C4-2B (cell line): ENCODE measurements around the gene LNP1.

Experiments used
- H3K27ac ChIP-seq: fragments of 450-650 bp; 2 replicates; pipeline ENCODE4 v1.5.1; 2017
- ZFX ChIP-seq: fragments of 450-650 bp; IDR thresholded peaks from 2 replicates; pipeline ENCODE4 v1.6.1; 2017
- TF ChIP-seq, protein P1 (sequence below): fragments of 450-650 bp; conservative IDR thresholded peaks from 2 replicates; pipeline ENCODE4 v1.5.1; 2017; ENCODE audit warnings: mild to moderate bottlenecking

LNP1 gene

DNA sequence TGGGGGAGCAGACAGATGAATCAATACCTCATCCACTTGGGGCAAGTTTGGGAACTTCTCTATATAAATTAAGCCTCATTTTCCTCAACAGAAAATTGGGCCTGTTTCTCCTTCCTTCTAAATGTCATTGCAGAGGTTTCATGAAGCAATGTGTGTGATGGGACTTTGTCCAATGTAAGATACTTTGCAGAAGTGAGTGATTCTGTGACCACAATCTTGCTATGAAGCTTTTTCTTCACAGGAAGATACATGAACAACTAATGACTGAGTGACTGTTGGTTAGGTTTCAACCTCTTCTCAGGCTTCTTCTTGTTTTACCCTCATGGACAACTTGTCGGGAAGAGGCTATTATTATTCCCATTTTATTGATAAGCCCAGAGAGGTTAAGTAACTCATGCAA lies 102.1 kb downstream of the LNP1 start:
- TF ChIP-seq ZFX, result no peak
- TF ChIP-seq, protein P1, sequence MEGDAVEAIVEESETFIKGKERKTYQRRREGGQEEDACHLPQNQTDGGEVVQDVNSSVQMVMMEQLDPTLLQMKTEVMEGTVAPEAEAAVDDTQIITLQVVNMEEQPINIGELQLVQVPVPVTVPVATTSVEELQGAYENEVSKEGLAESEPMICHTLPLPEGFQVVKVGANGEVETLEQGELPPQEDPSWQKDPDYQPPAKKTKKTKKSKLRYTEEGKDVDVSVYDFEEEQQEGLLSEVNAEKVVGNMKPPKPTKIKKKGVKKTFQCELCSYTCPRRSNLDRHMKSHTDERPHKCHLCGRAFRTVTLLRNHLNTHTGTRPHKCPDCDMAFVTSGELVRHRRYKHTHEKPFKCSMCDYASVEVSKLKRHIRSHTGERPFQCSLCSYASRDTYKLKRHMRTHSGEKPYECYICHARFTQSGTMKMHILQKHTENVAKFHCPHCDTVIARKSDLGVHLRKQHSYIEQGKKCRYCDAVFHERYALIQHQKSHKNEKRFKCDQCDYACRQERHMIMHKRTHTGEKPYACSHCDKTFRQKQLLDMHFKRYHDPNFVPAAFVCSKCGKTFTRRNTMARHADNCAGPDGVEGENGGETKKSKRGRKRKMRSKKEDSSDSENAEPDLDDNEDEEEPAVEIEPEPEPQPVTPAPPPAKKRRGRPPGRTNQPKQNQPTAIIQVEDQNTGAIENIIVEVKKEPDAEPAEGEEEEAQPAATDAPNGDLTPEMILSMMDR, result no peak
- no peak overlapping the region for H3K27ac ChIP-seq
